OCI-LY7 (cell line): ENCODE results near the gene LCE3A. TPM values are rescaled to one million over a fixed set of nuclear protein-coding genes. Genes with fewer than 3 reads are reported as not detected.

Experiments used
- BruUV-seq: library from RNA; stranded (reverse); fragments of 400-500 nt; replicated peaks from 2 replicates; lab custom pipeline; 2021; lab: Mats Ljungman, UMichigan
- CTCF ChIA-PET: fragments of 300-600 bp; sonication (Branson Sonifier 250); formaldehyde crosslinking; loops from one replicate; lab custom pipeline; 2022; ENCODE audit warnings: antibody characterized with exemption; ENCODE audit not compliant: unreplicated experiment; lab: Charles Lee
- POLR2A ChIA-PET: fragments of 300-600 bp; sonication (Branson Sonifier 250); formaldehyde crosslinking; loops from one replicate; lab custom pipeline; 2022; ENCODE audit warnings: antibody characterized with exemption; lab: Charles Lee
- DNase-seq: peaks from one replicate; pipeline ENCODE4 v3.0.0-alpha.2; 2015; ENCODE audit warnings: low spot score
- H2AFZ ChIP-seq: fragments of 200-600 bp; sonication (generic), shearing (Covaris generic); 2 replicates; pipeline ENCODE4 v1.6.1; 2014; ENCODE audit warnings: mild to moderate bottlenecking, antibody characterized with exemption, low read length, moderate library complexity
- H3K27ac ChIP-seq: fragments of 200-600 bp; sonication (generic); 2 replicates; pipeline ENCODE4 v1.5.1; 2014; ENCODE audit warnings: mixed run types, low read depth, mild to moderate bottlenecking, moderate library complexity, low read length, inconsistent platforms; ENCODE audit not compliant: poor library complexity, severe bottlenecking
- H3K36me3 ChIP-seq: fragments of 200-600 bp; sonication (generic); 2 replicates; pipeline ENCODE4 v1.6.1; 2014; ENCODE audit warnings: mild to moderate bottlenecking, antibody characterized with exemption, low read length, moderate library complexity, mixed read lengths; ENCODE audit not compliant: insufficient read depth
- H3K4me1 ChIP-seq: fragments of 200-600 bp; sonication (generic); 2 replicates; pipeline ENCODE4 v1.5.1; 2014; ENCODE audit warnings: mild to moderate bottlenecking, low read length; ENCODE audit not compliant: insufficient read depth, poor library complexity, severe bottlenecking
- H3K4me2 ChIP-seq: fragments of 200-600 bp; sonication (generic); 2 replicates; pipeline ENCODE4 v1.6.1; 2014; ENCODE audit warnings: mild to moderate bottlenecking, low read length
- H3K4me3 ChIP-seq: fragments of 200-600 bp; sonication (generic); 2 replicates; pipeline ENCODE4 v1.5.1; 2014; ENCODE audit warnings: mild to moderate bottlenecking, low read depth, low read length; ENCODE audit not compliant: poor library complexity, severe bottlenecking
- H3K79me2 ChIP-seq: fragments of 200-600 bp; sonication (generic); 2 replicates; pipeline ENCODE4 v1.6.1; 2016; ENCODE audit warnings: low read depth, mild to moderate bottlenecking, low read length, moderate library complexity, mixed read lengths; ENCODE audit not compliant: insufficient read depth
- H3K9me2 ChIP-seq: fragments of 200-600 bp; sonication (generic); 2 replicates; pipeline ENCODE4 v1.6.1; 2016; ENCODE audit warnings: mild to moderate bottlenecking, low read length, mixed read lengths; ENCODE audit not compliant: insufficient read depth
- H3K9me3 ChIP-seq: fragments of 200-600 bp; sonication (generic); 2 replicates; pipeline ENCODE4 v1.6.1; 2014; ENCODE audit warnings: mild to moderate bottlenecking, mixed run types, low read length, mixed read lengths
- H4K20me1 ChIP-seq: fragments of 200-600 bp; sonication (generic); 2 replicates; pipeline ENCODE4 v1.6.1; 2014; ENCODE audit warnings: mild to moderate bottlenecking, antibody characterized with exemption, low read length, moderate library complexity, mixed read lengths; ENCODE audit not compliant: insufficient read depth
- CTCF ChIP-seq: fragments of 200-600 bp; sonication (generic); conservative IDR thresholded peaks from 2 replicates; pipeline ENCODE4 v1.5.1; 2014; ENCODE audit warnings: mild to moderate bottlenecking, antibody characterized with exemption, low read length, moderate library complexity, mixed read lengths
- EZH2phosphoT487 ChIP-seq: fragments of 200-600 bp; sonication (generic); IDR thresholded peaks from 2 replicates; pipeline ENCODE4 v1.6.1; 2018; ENCODE audit warnings: low read depth, borderline replicate concordance, mild to moderate bottlenecking, mixed run types, antibody characterized with exemption, low read length, moderate library complexity, mixed read lengths
- intact Hi-C: fragments of 100-400 bp; cut with micrococcal nuclease; formaldehyde crosslinking; loops from one replicate; pipeline ENCODE4 v1.10.0; 2022; ENCODE audit not compliant: unreplicated experiment
- total RNA-seq, 2 experiments: library from RNA; depleted of rRNA in 1 of 2; stranded (reverse); fragments of >200 nt in 1 of 2; shearing (Covaris generic) in 1 of 2; gene quantifications; 2 replicates each; pipeline ENCODE4 v1.2.3, GENCODE V29; 2014 to 2022

The LCE3A gene
- total RNA-seq, 2 experiments from 2014 or later: not detected

DNA sequence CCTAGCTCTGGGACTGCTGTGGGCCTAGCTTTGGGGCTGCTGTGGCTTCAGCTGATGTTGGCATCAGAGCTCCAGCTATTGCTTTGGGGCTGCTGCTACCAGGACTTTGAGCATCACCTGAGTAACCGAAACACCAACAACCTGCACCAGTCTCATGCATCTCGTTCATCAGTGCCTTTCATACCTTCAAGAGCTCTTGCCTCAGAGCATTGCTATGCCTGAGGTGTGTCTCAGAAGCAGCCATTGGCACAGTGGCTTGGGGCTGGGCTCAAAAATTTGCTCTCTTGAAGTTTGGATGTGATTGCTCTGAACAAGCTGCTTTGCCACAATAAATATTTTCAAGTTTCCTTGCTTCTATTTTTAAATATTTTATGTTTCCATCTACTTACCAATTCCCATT is 33.6 kb upstream of the LCE3A start:
- Histone ChIP-seq H4K20me1 (no peaks in the 10 kb centered on the region), H3K9me3 (no peaks in the 10 kb centered on the region), H3K27ac (no peak overlapping the region), H3K4me3 (no peak overlapping the region), H3K9me2 (no peaks in the 10 kb centered on the region), H3K4me2 (no peak overlapping the region), H3K4me1 (no peaks in the 10 kb centered on the region), H2AFZ (no peak overlapping the region), H3K79me2 (no peaks in the 10 kb centered on the region), H3K36me3 (no peaks in the 10 kb centered on the region)
- no TSS peak for BruUV-seq
- DNase-seq: no peak
- TF ChIP-seq CTCF: no peak
- no peak for TF ChIP-seq EZH2phosphoT487
- CTCF ChIA-PET: no interaction called here
- POLR2A ChIA-PET: no interaction called here
- intact Hi-C loops: no loop called here

DNA sequence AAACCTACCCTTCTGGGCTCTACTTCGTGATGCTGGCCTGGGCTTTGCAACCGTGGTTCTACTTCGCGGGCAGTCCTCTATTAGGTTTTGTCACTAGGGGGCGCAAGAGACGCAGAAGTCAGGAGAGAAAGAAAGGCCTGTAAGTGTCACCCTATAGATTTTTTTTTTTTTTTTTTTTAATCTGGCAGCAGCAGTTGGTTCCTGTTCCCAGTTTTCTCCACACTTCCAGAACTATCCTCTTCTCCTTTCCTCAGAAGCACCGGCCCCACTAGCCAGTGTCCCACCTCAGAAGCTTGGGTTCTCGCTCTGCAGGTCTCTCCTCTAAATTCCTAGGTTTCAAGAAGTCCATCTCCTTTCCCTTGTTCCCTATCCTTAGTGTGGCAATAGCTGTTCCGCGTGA is 31.2 kb upstream of the LCE3A start:
- BruUV-seq: no TSS peak
- Histone ChIP-seq H3K9me2 (no peaks in the 10 kb centered on the region), H3K79me2 (no peaks in the 10 kb centered on the region), H3K4me1 (no peaks in the 10 kb centered on the region), H3K27ac (no peak overlapping the region), H3K4me2 (no peak overlapping the region), H3K4me3 (no peak overlapping the region), H4K20me1 (no peaks in the 10 kb centered on the region), H3K36me3 (no peaks in the 10 kb centered on the region), H2AFZ (no peak overlapping the region), H3K9me3 (no peaks in the 10 kb centered on the region)
- CTCF ChIA-PET: no interaction called here
- peak; percentile 55 for DNase-seq
- intact Hi-C loops: no loop called here
- POLR2A ChIA-PET: no interaction called here
- TF ChIP-seq CTCF: peak; percentile 92
- TF ChIP-seq EZH2phosphoT487: no peak

DNA sequence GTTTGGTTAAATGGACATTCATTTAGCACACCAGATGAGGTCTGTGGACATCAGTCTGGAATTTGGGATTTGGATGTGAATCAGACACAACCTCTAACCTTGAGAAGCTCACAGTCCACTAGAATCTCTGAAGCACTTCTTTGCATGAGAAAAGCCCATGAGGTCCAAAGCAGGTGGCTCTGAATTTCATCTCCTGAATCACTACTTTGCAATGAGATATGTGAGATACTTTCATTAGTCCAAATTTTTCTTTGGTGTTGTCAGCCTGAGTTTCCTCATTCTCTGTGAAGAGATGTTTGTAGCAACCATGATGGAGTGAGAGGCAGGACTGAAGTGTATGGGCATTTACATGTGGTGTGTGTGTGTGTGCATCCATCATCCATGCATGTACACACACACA is 23.8 kb upstream of the LCE3A start:
- Histone ChIP-seq H3K36me3 (no peaks in the 10 kb centered on the region), H3K4me2 (no peak overlapping the region), H3K4me1 (no peaks in the 10 kb centered on the region), H3K9me3 (no peaks in the 10 kb centered on the region), H3K27ac (no peak overlapping the region), H4K20me1 (no peaks in the 10 kb centered on the region), H3K79me2 (no peaks in the 10 kb centered on the region), H3K9me2 (no peaks in the 10 kb centered on the region), H2AFZ (no peak overlapping the region), H3K4me3 (no peak overlapping the region)
- intact Hi-C loops: no loop called here
- TF ChIP-seq CTCF: no peak
- TF ChIP-seq EZH2phosphoT487: no peak
- BruUV-seq: no TSS peak
- ChIA-PET POLR2A (no interaction called here), CTCF (no interaction called here)
- DNase-seq: no peak
